ENCODE data around the gene DIPK1B.
A peak's percentile ranks its signal among the peaks of the same experiment; 100 is the strongest.

DIPK1B gene

GRCh38 chr9:136686794-136687711 is 25.3 kb upstream of the DIPK1B start, which contains the start of gene AGPAT2 (continued):
- TF ChIP-seq, protein P1, sequence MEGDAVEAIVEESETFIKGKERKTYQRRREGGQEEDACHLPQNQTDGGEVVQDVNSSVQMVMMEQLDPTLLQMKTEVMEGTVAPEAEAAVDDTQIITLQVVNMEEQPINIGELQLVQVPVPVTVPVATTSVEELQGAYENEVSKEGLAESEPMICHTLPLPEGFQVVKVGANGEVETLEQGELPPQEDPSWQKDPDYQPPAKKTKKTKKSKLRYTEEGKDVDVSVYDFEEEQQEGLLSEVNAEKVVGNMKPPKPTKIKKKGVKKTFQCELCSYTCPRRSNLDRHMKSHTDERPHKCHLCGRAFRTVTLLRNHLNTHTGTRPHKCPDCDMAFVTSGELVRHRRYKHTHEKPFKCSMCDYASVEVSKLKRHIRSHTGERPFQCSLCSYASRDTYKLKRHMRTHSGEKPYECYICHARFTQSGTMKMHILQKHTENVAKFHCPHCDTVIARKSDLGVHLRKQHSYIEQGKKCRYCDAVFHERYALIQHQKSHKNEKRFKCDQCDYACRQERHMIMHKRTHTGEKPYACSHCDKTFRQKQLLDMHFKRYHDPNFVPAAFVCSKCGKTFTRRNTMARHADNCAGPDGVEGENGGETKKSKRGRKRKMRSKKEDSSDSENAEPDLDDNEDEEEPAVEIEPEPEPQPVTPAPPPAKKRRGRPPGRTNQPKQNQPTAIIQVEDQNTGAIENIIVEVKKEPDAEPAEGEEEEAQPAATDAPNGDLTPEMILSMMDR (tag by site-specific recombination; IDR thresholded peaks at IDR 0.05), result peak; percentile 45; the same call in 1 of the 2 replicates
- TF ChIP-seq GLIS1 (tag by site-specific recombination; IDR thresholded peaks at IDR 0.05), result peak; percentile 81
- no peak for TF ChIP-seq ZNF530 (tag by site-specific recombination; IDR thresholded peaks at IDR 0.05; ENCODE audit: low read depth)
- TF ChIP-seq ZNF311 (tag by site-specific recombination; IDR thresholded peaks at IDR 0.05; ENCODE audit: borderline replicate concordance), result no peak
- no peak for TF ChIP-seq ZBTB1 (tag by site-specific recombination; IDR thresholded peaks at IDR 0.05)
- TF ChIP-seq ZNF529 (tag by site-specific recombination; IDR thresholded peaks at IDR 0.05; ENCODE audit: insufficient replicate concordance), result no peak
- TF ChIP-seq ZNF274 (IDR thresholded peaks at IDR 0.05; ENCODE audit: low read length), result no peak
- TF ChIP-seq ZNF274 (tag by site-specific recombination; IDR thresholded peaks at IDR 0.05; ENCODE audit: borderline replicate concordance), result no peak
- 0 out of 2 replicates have a peak, but pooled peaks have one; percentile 38 for TF ChIP-seq ZBTB7A (tag by site-specific recombination; IDR thresholded peaks at IDR 0.05; ENCODE audit: low read depth)
- no peak for TF ChIP-seq ZNF175 (tag by site-specific recombination; IDR thresholded peaks at IDR 0.05)
- no peak for TF ChIP-seq ZNF292 (tag by site-specific recombination; IDR thresholded peaks at IDR 0.05; ENCODE audit: borderline replicate concordance, low read depth)
- peak; percentile 50 for TF ChIP-seq SP2 (tag by site-specific recombination; IDR thresholded peaks at IDR 0.05)
- TF ChIP-seq, protein P2, sequence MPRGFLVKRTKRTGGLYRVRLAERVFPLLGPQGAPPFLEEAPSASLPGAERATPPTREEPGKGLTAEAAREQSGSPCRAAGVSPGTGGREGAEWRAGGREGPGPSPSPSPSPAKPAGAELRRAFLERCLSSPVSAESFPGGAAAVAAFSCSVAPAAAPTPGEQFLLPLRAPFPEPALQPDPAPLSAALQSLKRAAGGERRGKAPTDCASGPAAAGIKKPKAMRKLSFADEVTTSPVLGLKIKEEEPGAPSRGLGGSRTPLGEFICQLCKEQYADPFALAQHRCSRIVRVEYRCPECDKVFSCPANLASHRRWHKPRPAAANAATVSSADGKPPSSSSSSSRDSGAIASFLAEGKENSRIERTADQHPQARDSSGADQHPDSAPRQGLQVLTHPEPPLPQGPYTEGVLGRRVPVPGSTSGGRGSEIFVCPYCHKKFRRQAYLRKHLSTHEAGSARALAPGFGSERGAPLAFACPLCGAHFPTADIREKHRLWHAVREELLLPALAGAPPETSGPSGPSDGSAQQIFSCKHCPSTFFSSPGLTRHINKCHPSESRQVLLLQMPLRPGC (tag by site-specific recombination; IDR thresholded peaks at IDR 0.05), result no peak
- TF ChIP-seq ZNF660 (tag by site-specific recombination; IDR thresholded peaks at IDR 0.05), result 0 out of 2 replicates have a peak, but pooled peaks have one; percentile 47
- no peak for TF ChIP-seq SETDB1 (IDR thresholded peaks at IDR 0.05; ENCODE audit: insufficient read length, low read length)
- TF ChIP-seq ZNF654 (tag by site-specific recombination; IDR thresholded peaks at IDR 0.05; ENCODE audit: low read depth), result no peak
- TF ChIP-seq ZNF140 (tag by site-specific recombination; IDR thresholded peaks at IDR 0.05), result no peak
- TF ChIP-seq ZNF416 (tag by site-specific recombination; IDR thresholded peaks at IDR 0.05), result no peak
- TF ChIP-seq ZSCAN16 (tag by site-specific recombination; IDR thresholded peaks at IDR 0.05), result no peak
- TF ChIP-seq, protein P3, sequence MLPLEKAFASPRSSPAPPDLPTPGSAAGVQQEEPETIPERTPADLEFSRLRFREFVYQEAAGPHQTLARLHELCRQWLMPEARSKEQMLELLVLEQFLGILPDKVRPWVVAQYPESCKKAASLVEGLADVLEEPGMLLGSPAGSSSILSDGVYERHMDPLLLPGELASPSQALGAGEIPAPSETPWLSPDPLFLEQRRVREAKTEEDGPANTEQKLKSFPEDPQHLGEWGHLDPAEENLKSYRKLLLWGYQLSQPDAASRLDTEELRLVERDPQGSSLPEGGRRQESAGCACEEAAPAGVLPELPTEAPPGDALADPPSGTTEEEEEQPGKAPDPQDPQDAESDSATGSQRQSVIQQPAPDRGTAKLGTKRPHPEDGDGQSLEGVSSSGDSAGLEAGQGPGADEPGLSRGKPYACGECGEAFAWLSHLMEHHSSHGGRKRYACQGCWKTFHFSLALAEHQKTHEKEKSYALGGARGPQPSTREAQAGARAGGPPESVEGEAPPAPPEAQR (tag by site-specific recombination; IDR thresholded peaks at IDR 0.05), result no peak
- no peak for TF ChIP-seq ZNF626 (tag by site-specific recombination; IDR thresholded peaks at IDR 0.05)
- no peak for TF ChIP-seq ELK4 (IDR thresholded peaks at IDR 0.05; ENCODE audit: borderline replicate concordance, low read depth, low read length)
- TF ChIP-seq ZNF561 (tag by site-specific recombination; IDR thresholded peaks at IDR 0.05; ENCODE audit: borderline replicate concordance), result 0 out of 2 replicates have a peak, but pooled peaks have one; percentile 42
- no peak for TF ChIP-seq MZF1 (tag by site-specific recombination; IDR thresholded peaks at IDR 0.05; ENCODE audit: borderline replicate concordance)
- no peak for TF ChIP-seq OVOL3 (tag by site-specific recombination; IDR thresholded peaks at IDR 0.05)
- TF ChIP-seq ZNF488 (tag by site-specific recombination; IDR thresholded peaks at IDR 0.05), result no peak
- TF ChIP-seq ZNF248 (tag by site-specific recombination; IDR thresholded peaks at IDR 0.05), result no peak
- TF ChIP-seq ZNF18 (tag by site-specific recombination; IDR thresholded peaks at IDR 0.05), result no peak
- TF ChIP-seq ZNF792 (tag by site-specific recombination; IDR thresholded peaks at IDR 0.05), result no peak

All from HEK293 (cell line).